ENCODE data around the gene MAPK8IP1.
"Not testable (repeated sequence)": the region's sequence is repeated elsewhere in the genome, so short reads cannot be mapped to it uniquely, and the experiment has no call there.

MAPK8IP1 gene

GRCh38 chr11:45885274-45885920 is at the start of gene MAPK8IP1:
TSS of gene MAPK8IP1 (plus strand) at chr11:45885651. CDS start at chr11:45885821, 170 bp downstream.
- DNase-seq, result peak; percentile 54

GRCh38 chr11:45839204-45839603 is 46.2 kb upstream of the MAPK8IP1 start:
- no peak for DNase-seq

- not testable (repeated sequence) for DNase-seq
Observed at GRCh38 chr11:45840251-45840650, 45.2 kb upstream of the MAPK8IP1 start.

DNA sequence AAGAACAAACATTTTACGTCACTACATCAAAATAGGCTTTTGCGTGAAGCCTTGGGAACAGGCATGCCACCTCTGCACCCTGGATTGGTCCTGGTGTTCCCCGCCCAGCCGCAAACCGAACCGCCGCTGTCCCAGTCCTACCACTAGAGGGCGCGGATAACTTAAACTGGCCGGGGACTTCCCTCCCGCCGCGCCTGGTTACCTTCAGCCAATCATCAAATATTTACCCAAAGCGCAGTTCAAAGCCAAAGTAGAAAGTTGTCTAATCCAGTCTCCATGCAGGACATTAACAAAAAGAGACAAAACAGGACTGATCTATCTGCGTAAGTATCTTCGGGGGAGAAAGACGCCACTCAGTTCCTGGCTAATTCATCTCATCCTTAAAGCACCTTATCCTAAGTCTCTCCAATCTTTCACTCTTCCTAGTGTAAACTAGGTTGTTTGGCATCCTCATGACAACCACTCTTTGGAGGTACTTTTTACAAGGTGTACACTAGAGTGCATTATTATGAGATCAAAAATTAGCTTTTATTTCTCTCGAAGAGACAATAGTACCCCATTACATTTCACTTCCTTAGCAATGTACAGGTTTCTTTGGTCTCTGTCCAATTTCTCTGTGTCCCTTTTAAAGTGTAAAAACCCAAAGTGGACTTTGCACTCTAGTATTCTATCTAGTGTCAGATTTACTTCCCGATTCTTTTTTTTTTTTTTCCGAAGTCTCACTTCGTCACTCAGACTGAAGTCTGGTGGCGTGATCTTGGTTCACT is 42.1 kb upstream of the MAPK8IP1 start:
- DNase-seq, result peak; percentile 91

- DNase-seq, result peak; percentile 18
Observed at GRCh38 chr11:45844822-45845578, 40.5 kb upstream of the MAPK8IP1 start.

- DNase-seq, result peak; percentile 3
Observed at GRCh38 chr11:45846174-45846675, 39.2 kb upstream of the MAPK8IP1 start.

DNA sequence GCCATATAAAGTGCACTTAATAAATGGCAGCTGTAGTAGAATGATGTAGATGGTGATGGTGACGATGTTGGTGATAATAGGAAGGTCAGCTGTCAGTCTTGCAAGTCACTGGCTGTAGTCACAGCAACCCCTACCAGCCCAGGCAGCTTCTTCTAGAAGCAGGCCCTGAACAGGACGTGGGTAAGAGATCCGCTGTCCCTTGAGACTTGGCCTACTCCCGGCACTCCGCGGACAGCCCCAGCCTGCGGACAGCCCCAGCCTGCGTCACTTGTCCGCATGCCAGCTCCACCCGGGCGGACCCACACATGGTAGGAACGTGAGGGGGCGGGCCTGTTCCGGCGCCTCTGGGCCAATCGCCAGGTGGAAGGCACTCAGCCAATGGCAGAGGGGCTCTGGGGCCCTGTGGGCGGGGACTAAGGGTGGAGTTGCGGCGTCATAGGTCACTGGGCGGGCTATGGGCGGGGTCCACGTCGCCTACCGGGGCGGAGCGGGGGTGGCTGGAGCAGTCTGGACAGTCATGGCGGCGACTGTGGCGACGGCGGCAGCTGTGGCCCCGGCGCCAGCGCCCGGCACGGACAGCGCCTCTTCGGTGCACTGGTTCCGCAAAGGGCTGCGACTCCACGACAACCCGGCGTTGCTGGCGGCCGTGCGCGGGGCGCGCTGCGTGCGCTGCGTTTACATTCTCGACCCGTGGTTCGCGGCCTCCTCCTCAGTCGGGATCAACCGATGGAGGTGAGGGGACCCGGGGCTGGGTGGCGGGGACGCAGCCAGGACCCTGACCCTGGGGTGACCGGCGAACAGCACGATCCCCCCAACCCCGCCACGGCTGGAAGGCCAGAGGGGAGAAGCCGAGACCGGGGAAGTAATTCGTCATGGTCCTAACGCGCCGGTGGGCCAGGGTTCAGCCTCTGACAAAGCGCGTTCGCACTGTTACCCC is 38.2 kb upstream of the MAPK8IP1 start, which contains the start of gene CRY2:
TSS of gene CRY2 (plus strand) at position 502 of the 937 bp plus-strand sequence. CDS start at position 518, 16 bp downstream.
- peak; percentile 99 for DNase-seq

GRCh38 chr11:45847911-45848316 is 37.5 kb upstream of the MAPK8IP1 start:
- peak; percentile 70 for DNase-seq

GRCh38 chr11:45848654-45849081 is 36.8 kb upstream of the MAPK8IP1 start:
- DNase-seq, result no peak

GRCh38 chr11:45850446-45850845 is 35.0 kb upstream of the MAPK8IP1 start:
- no peak for DNase-seq

- DNase-seq, result no peak
Observed at GRCh38 chr11:45851228-45851627, 34.2 kb upstream of the MAPK8IP1 start.

GRCh38 chr11:45852018-45852711 is 33.3 kb upstream of the MAPK8IP1 start:
- no peak for DNase-seq

GRCh38 chr11:45852712-45853101 is 32.7 kb upstream of the MAPK8IP1 start:
- DNase-seq, result peak; percentile 11

- DNase-seq, result no peak
Observed at GRCh38 chr11:45853332-45854219, 31.9 kb upstream of the MAPK8IP1 start.

- DNase-seq, result no peak
Observed at GRCh38 chr11:45855308-45855707, 30.1 kb upstream of the MAPK8IP1 start.

DNA sequence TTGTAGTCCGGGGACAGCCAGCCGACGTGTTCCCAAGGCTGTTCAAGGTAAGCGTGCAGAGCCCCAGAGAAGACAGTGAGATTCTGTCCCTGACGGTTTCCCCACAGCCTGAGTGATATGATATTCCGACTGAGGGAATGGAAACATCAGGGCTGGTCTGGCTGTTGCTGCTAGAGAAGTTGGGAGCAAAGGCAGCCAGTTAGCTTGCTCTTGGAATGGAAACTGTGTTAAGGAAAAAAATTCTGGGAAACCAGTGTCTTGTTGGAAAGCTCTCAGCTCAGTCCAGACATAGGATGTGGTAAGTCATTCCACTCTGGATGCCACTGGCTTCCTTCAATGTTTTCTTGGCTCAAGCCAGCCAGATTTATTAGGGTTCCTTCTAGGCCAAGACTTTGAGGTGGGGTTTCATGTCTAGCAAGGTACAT is 29.4 kb upstream of the MAPK8IP1 start:
- no peak for DNase-seq

- DNase-seq, result no peak
Observed at GRCh38 chr11:45857961-45858474, 27.4 kb upstream of the MAPK8IP1 start.

- no peak for DNase-seq
Observed at GRCh38 chr11:45858751-45859398, 26.6 kb upstream of the MAPK8IP1 start.

- DNase-seq, result no peak
Observed at GRCh38 chr11:45859661-45860140, 25.8 kb upstream of the MAPK8IP1 start.
